IMR-90 (cell line): ENCODE measurements around the gene CKAP4. TPM values are rescaled to one million over a fixed set of nuclear protein-coding genes. Genes with fewer than 3 reads are reported as not detected.

Experiments
- ATAC-seq: fragments of 200-7000 bp; cut with Tn5 transposase; 2 replicates; pipeline ENCODE4 v1.9.1; 2020; ENCODE audit warnings: low read depth, mild to moderate bottlenecking, moderate library complexity
- BruUV-seq: library from RNA; stranded (reverse); fragments of 400-500 nt; replicated peaks from 2 replicates; lab custom pipeline; 2021; lab: Mats Ljungman, UMichigan
- CTCF ChIA-PET: fragments of 300-600 bp; formaldehyde crosslinking; extraction: SDS; loops from one replicate; lab custom pipeline; 2021; ENCODE audit warnings: antibody characterized with exemption; lab: Yijun Ruan, JAX
- POLR2A ChIA-PET: fragments of 300-600 bp; sonication (Branson Sonifier 250); formaldehyde crosslinking; loops from one replicate; lab custom pipeline; 2022; ENCODE audit warnings: antibody characterized with exemption; ENCODE audit not compliant: unreplicated experiment; lab: Charles Lee
- DNase-seq: peaks from one replicate; pipeline ENCODE4 v3.0.0; 2013
- H2AFZ ChIP-seq: replicated peaks from 2 replicates; pipeline ENCODE3; 2013; ENCODE audit warnings: low read length, mild to moderate bottlenecking; ENCODE audit not compliant: poor library complexity
- H2AK5ac ChIP-seq: 2 replicates; pipeline ENCODE4 v1.6.1; 2013; ENCODE audit warnings: low read depth, low read length, inconsistent platforms
- H2AK9ac ChIP-seq: replicated peaks from 2 replicates; pipeline ENCODE3; 2013; ENCODE audit warnings: mild to moderate bottlenecking, low read depth, low read length, moderate library complexity; ENCODE audit not compliant: poor library complexity
- H2BK120ac ChIP-seq: 2 replicates; pipeline ENCODE4 v1.6.1; 2013; ENCODE audit warnings: low read depth, low read length, inconsistent platforms
- H2BK15ac ChIP-seq: 3 replicates; pipeline ENCODE4 v1.6.1; 2013; ENCODE audit warnings: low read depth, low read length, inconsistent platforms
- H2BK20ac ChIP-seq: 2 replicates; pipeline ENCODE4 v1.6.1; 2013; ENCODE audit warnings: low read depth, mild to moderate bottlenecking, inconsistent platforms, low read length, moderate library complexity
- H2BK5ac ChIP-seq: 2 replicates; pipeline ENCODE4 v1.6.1; 2013; ENCODE audit warnings: mild to moderate bottlenecking, low read depth, low read length, inconsistent platforms; ENCODE audit not compliant: poor library complexity, severe bottlenecking
- H3K14ac ChIP-seq: replicated peaks from 2 replicates; pipeline ENCODE4 v1.6.1; 2013; ENCODE audit warnings: low read depth, low read length, inconsistent platforms
- H3K18ac ChIP-seq: 2 replicates; pipeline ENCODE4 v1.6.1; 2013; ENCODE audit warnings: low read depth, low read length, control low read depth
- H3K23ac ChIP-seq: 2 replicates; pipeline ENCODE4 v1.6.1; 2013; ENCODE audit warnings: low read depth, low read length, inconsistent platforms
- H3K27ac ChIP-seq: 2 replicates; pipeline ENCODE4 v1.5.1; 2013; ENCODE audit warnings: mild to moderate bottlenecking, control low read depth, low read length; ENCODE audit not compliant: insufficient read depth
- H3K27me3 ChIP-seq: 2 replicates; pipeline ENCODE4 v1.6.1; 2013; ENCODE audit warnings: low read length; ENCODE audit not compliant: control insufficient read depth, insufficient read depth
- H3K36me3 ChIP-seq: 2 replicates; pipeline ENCODE4 v1.6.1; 2013; ENCODE audit warnings: low read length, mixed read lengths; ENCODE audit not compliant: control insufficient read depth, insufficient read depth
- H3K4ac ChIP-seq: 2 replicates; pipeline ENCODE4 v1.6.1; 2013; ENCODE audit warnings: low read depth, low read length, inconsistent platforms
- H3K4me1 ChIP-seq: 2 replicates; pipeline ENCODE4 v1.6.1; 2013; ENCODE audit warnings: low read length, mixed read lengths; ENCODE audit not compliant: control insufficient read depth, insufficient read depth
- H3K4me2 ChIP-seq: 2 replicates; pipeline ENCODE4 v1.6.1; 2013; ENCODE audit warnings: low read depth, mild to moderate bottlenecking, control low read depth, low read length, moderate library complexity
- H3K4me3 ChIP-seq: 2 replicates; pipeline ENCODE4 v1.5.1; 2013; ENCODE audit warnings: low read depth, mild to moderate bottlenecking, control low read depth, low read length, moderate library complexity; ENCODE audit not compliant: insufficient read depth
- H3K56ac ChIP-seq: 2 replicates; pipeline ENCODE4 v1.6.1; 2013; ENCODE audit warnings: low read length, inconsistent platforms; ENCODE audit not compliant: insufficient read depth; ENCODE audit errors: extremely low read depth
- H3K79me1 ChIP-seq, 2 experiments: 2 replicates each; pipeline ENCODE4 v1.6.1; 2013; ENCODE audit warnings: low read length in 2 of 2, inconsistent platforms in 1 of 2, low read depth in 1 of 2
- H3K9ac ChIP-seq: 2 replicates; pipeline ENCODE4 v1.6.1; 2013; ENCODE audit warnings: low read depth, low read length, control low read depth
- H3K9me1 ChIP-seq: 2 replicates; pipeline ENCODE4 v1.6.1; 2013; ENCODE audit warnings: low read length, inconsistent platforms; ENCODE audit not compliant: insufficient read depth
- H3K9me3 ChIP-seq: 2 replicates; pipeline ENCODE4 v1.6.1; 2013; ENCODE audit warnings: low read length; ENCODE audit not compliant: control insufficient read depth, insufficient read depth
- H4K20me1 ChIP-seq: 2 replicates; pipeline ENCODE4 v1.6.1; 2013; ENCODE audit warnings: low read length, inconsistent platforms; ENCODE audit not compliant: insufficient read depth
- H4K5ac ChIP-seq: 2 replicates; pipeline ENCODE4 v1.6.1; 2013; ENCODE audit warnings: mild to moderate bottlenecking, low read depth, low read length, control low read depth
- H4K8ac ChIP-seq, 2 experiments: 2 replicates each; pipeline ENCODE4 v1.6.1; 2013; ENCODE audit warnings: low read depth in 2 of 2, low read length in 2 of 2, control low read depth in 1 of 2, inconsistent platforms in 1 of 2
- H4K91ac ChIP-seq: 2 replicates; pipeline ENCODE4 v1.6.1; 2013; ENCODE audit warnings: low read depth, low read length, inconsistent platforms; ENCODE audit not compliant: insufficient read depth
- BHLHE40 ChIP-seq: fragments of 150-350 bp; IDR thresholded peaks from 2 replicates; pipeline ENCODE4 v1.6.1; 2016; ENCODE audit warnings: mild to moderate bottlenecking, low read depth, low read length
- CEBPB ChIP-seq: IDR thresholded peaks from 2 replicates; pipeline ENCODE4 v1.6.1; 2012; ENCODE audit warnings: low read depth, low read length, improper control_type of control experiment
- MAFK ChIP-seq: IDR thresholded peaks from 2 replicates; pipeline ENCODE4 v1.6.1; 2012; ENCODE audit warnings: low read depth, low read length, improper control_type of control experiment
- MAZ ChIP-seq: IDR thresholded peaks from 2 replicates; pipeline ENCODE4 v1.6.1; 2012; ENCODE audit warnings: low read depth, mild to moderate bottlenecking, low read length, improper control_type of control experiment, moderate library complexity, borderline replicate concordance
- MXI1 ChIP-seq: IDR thresholded peaks from 2 replicates; pipeline ENCODE4 v1.6.1; 2012; ENCODE audit warnings: low read depth, mild to moderate bottlenecking, low read length, moderate library complexity, borderline replicate concordance
- NFE2L2 ChIP-seq: fragments of 150-350 bp; IDR thresholded peaks from 2 replicates; pipeline ENCODE4 v1.6.1; 2016; ENCODE audit warnings: low read depth, mild to moderate bottlenecking, low read length
- POLR2A ChIP-seq: IDR thresholded peaks from 2 replicates; pipeline ENCODE4 v1.6.1; 2012; ENCODE audit warnings: mild to moderate bottlenecking, low read depth, low read length
- RAD21 ChIP-seq: IDR thresholded peaks from 2 replicates; pipeline ENCODE4 v1.6.1; 2012; ENCODE audit warnings: low read length, improper control_type of control experiment
- RCOR1 ChIP-seq: IDR thresholded peaks from 2 replicates; pipeline ENCODE4 v1.6.1; 2012; ENCODE audit warnings: mild to moderate bottlenecking, low read length, improper control_type of control experiment; ENCODE audit not compliant: insufficient replicate concordance
- RFX5 ChIP-seq: IDR thresholded peaks from 2 replicates; pipeline ENCODE4 v1.8.0; 2012; ENCODE audit warnings: low read depth, mild to moderate bottlenecking, low read length, moderate library complexity
- SMC3 ChIP-seq: fragments of 150-350 bp; IDR thresholded peaks from 2 replicates; pipeline ENCODE4 v1.6.1; 2016; ENCODE audit warnings: low read depth, mild to moderate bottlenecking, antibody characterized with exemption, low read length, moderate library complexity
- USF2 ChIP-seq: fragments of 150-350 bp; IDR thresholded peaks from 2 replicates; pipeline ENCODE4 v1.6.1; 2017; ENCODE audit warnings: mild to moderate bottlenecking, antibody characterized with exemption, low read length, low read depth
- WGBS, 2 experiments: methylation state at CpG; one replicate each; pipeline versions ENCODE4 v1.1.5 to v1.1.7; 2013; ENCODE audit warnings: missing lambda C conversion rate in 2 of 2; ENCODE audit not compliant: insufficient read length in 1 of 2; ENCODE audit errors: extremely low coverage in 2 of 2; 5-methylcytosine and 5-hydroxymethylcytosine counted together
- dilution Hi-C: fragments of 300-500 bp; cut with HindIII; formaldehyde crosslinking; loops from one replicate; pipeline ENCODE4 v1.14.3; 2018; ENCODE audit warnings: low sequenced_read_pairs; ENCODE audit not compliant: unreplicated experiment
- in situ Hi-C: fragments of 300-500 bp; cut with MboI; formaldehyde crosslinking; loops from 3 replicates; pipeline ENCODE4 v1.14.3; 2019; ENCODE audit warnings: low sequenced_read_pairs, inconsistent platforms, mixed read lengths
- intact Hi-C: fragments of 100-400 bp; cut with micrococcal nuclease; formaldehyde crosslinking; loops from 2 replicates; pipeline ENCODE4 v1.10.0; 2022
- polyA plus RNA-seq, 3 experiments: library from polyadenylated mRNA; depleted of rRNA; stranded (reverse); fragments of >200 nt; gene quantifications; 2 replicates each; pipeline ENCODE4 v1.2.3, GENCODE V29; 2012; ENCODE audit warnings: low replicate concordance in 1 of 3
- total RNA-seq: library from RNA; depleted of rRNA; stranded (reverse); fragments of >200 nt; gene quantifications from 2 replicates; pipeline ENCODE4 v1.2.3, GENCODE V29; 2012

Gene CKAP4
- total and polyA plus RNA-seq, 2 of the 4 experiments (the other 2 are of a cell fraction) = 94.5 to 297 TPM

GRCh38 chr12:106254724-106255123 lies 6.9 kb upstream of the CKAP4 start:
- Histone ChIP-seq H3K23ac (no peak overlapping the region), H4K91ac (no peak overlapping the region), H3K4ac (no peak overlapping the region), H3K14ac (no peak overlapping the region), H3K36me3 (no peaks in the 10 kb centered on the region), H4K20me1 (no peaks in the 10 kb centered on the region), H3K9ac (no peak overlapping the region), H3K4me1 (peaks cover 4% of the 10 kb centered on the region), H2AFZ (no peak overlapping the region), H2BK20ac (no peak overlapping the region), H3K18ac (no peak overlapping the region), H3K79me1 (no peaks in the 10 kb centered on the region), H3K27ac (no peak overlapping the region), H3K27me3 (no peaks in the 10 kb centered on the region), H2BK5ac (no peak overlapping the region), H2AK5ac (no peak overlapping the region), H3K4me3 (no peak overlapping the region), H3K9me3 (no peaks in the 10 kb centered on the region), H4K8ac (no peak overlapping the region), H2BK120ac (no peak overlapping the region), H3K56ac (no peak overlapping the region), H4K5ac (no peak overlapping the region), H3K9me1 (peaks cover 10% of the 10 kb centered on the region; the same call in 1 of the 2 replicates), H2AK9ac (no peak overlapping the region), H3K4me2 (no peak overlapping the region), H2BK15ac (no peak overlapping the region)
- BruUV-seq = no TSS peak
- no CpG with 5 or more reads among the region's 3 CpGs for WGBS, 2 experiments
- ATAC-seq (no peak), DNase-seq (no peak)
- in situ Hi-C loops = loop anchor here (5.0 kb wide), 1 partner anchor 33 kb away; no protein-coding TSS in a partner anchor
- ChIA-PET CTCF (no interaction called here), POLR2A (no interaction called here)
- TF ChIP-seq RCOR1 (no peak), RFX5 (no peak), SMC3 (no peak), MAZ (no peak), RAD21 (no peak), CEBPB (no peak), BHLHE40 (no peak), POLR2A (no peak), MAFK (no peak), USF2 (no peak), MXI1 (no peak), NFE2L2 (no peak)
- intact Hi-C loops = no loop called here
- dilution Hi-C loops = no loop called here
